OCI-LY3 (cell line): Measurements from ENCODE around the gene SLC7A11.

Source experiments
- H2AFZ ChIP-seq: fragments of 200-600, 300-600 bp; shearing (Covaris generic); 2 replicates; pipeline ENCODE4 v1.6.0; 2014; ENCODE audit warnings: antibody characterized with exemption, low read depth, low read length
- H3K27ac ChIP-seq: fragments of 200-600, 300-600 bp; sonication (generic); 2 replicates; pipeline ENCODE4 v1.5.1; 2014; ENCODE audit warnings: mild to moderate bottlenecking, low read length, moderate library complexity, mixed read lengths
- H3K27me3 ChIP-seq: fragments of 200-600, 300-600 bp; sonication (generic); 2 replicates; pipeline ENCODE4 v1.6.1; 2014; ENCODE audit warnings: low read depth, low read length, mixed read lengths
- H3K36me3 ChIP-seq: fragments of 200-600, 300-600 bp; sonication (generic); replicated peaks from 2 replicates; pipeline ENCODE3; 2014; ENCODE audit warnings: low read depth, low read length, mixed read lengths
- H3K4me1 ChIP-seq: fragments of 300-600, 200-600 bp; sonication (generic); 2 replicates; pipeline ENCODE4 v1.6.1; 2014; ENCODE audit warnings: low read length, mixed read lengths
- H3K4me2 ChIP-seq: fragments of 200-600, 300-600 bp; sonication (generic); 2 replicates; pipeline ENCODE4 v1.6.1; 2014; ENCODE audit warnings: low read length, mixed read lengths
- H3K4me3 ChIP-seq: fragments of 300-600, 200-600 bp; sonication (generic); 2 replicates; pipeline ENCODE4 v1.5.1; 2014; ENCODE audit warnings: antibody characterized with exemption, mild to moderate bottlenecking, low read length, moderate library complexity
- H3K79me2 ChIP-seq: fragments of 300-600, 200-600 bp; shearing (Covaris generic); 2 replicates; pipeline ENCODE4 v1.6.1; 2014; ENCODE audit warnings: mild to moderate bottlenecking, low read length, mixed read lengths
- H3K9ac ChIP-seq: fragments of 300-600, 200-600 bp; shearing (Covaris generic); 2 replicates; pipeline ENCODE4 v1.6.0; 2014; ENCODE audit warnings: mild to moderate bottlenecking, low read length, moderate library complexity
- H3K9me3 ChIP-seq: fragments of 200-600, 300-600 bp; shearing (Covaris generic); 2 replicates; pipeline ENCODE4 v1.6.1; 2014; ENCODE audit warnings: low read length, mixed read lengths; ENCODE audit not compliant: insufficient read depth
- H4K20me1 ChIP-seq: fragments of 200-600, 300-600 bp; sonication (generic); 2 replicates; pipeline ENCODE4 v1.6.1; 2016; ENCODE audit warnings: low read length, mixed read lengths; ENCODE audit not compliant: insufficient read depth
- CTCF ChIP-seq: fragments of 200-600, 300-600 bp; sonication (generic); IDR thresholded peaks from 2 replicates; pipeline ENCODE4 v1.5.1; 2014; ENCODE audit warnings: antibody characterized with exemption, low read length, low read depth
- EZH2phosphoT487 ChIP-seq: fragments of 200-600 bp; shearing (Covaris generic); IDR thresholded peaks from 2 replicates; pipeline ENCODE4 v1.6.1; 2018; ENCODE audit warnings: antibody characterized with exemption, mixed run types, low read depth

SLC7A11 gene

GRCh38 chr4:138190452-138190858, 51.7 kb downstream of the SLC7A11 start:
- peak overlapping the region; percentile 80 for H3K27ac ChIP-seq
- H3K4me2 ChIP-seq = peak overlapping the region; percentile 79
- TF ChIP-seq CTCF (no peak), EZH2phosphoT487 (no peak)
- peaks cover 30% of the 10 kb centered on the region for H3K4me1 ChIP-seq
- no peaks in the 10 kb centered on the region for H3K79me2 ChIP-seq
- H3K4me3 ChIP-seq = peak overlapping the region; percentile 56
- H3K9me3 ChIP-seq = no peaks in the 10 kb centered on the region
- H2AFZ ChIP-seq = peak overlapping the region; percentile 34; the same call in 1 of the 2 replicates
- no peaks in the 10 kb centered on the region for H4K20me1 ChIP-seq
- H3K36me3 ChIP-seq = no peaks in the 10 kb centered on the region
- H3K9ac ChIP-seq = peak overlapping the region; percentile 50
- H3K27me3 ChIP-seq = no peaks in the 10 kb centered on the region

- H3K4me2 ChIP-seq = peak overlapping the region; percentile 21; the same call in 1 of the 2 replicates
- no peak for TF ChIP-seq CTCF
- no peak for TF ChIP-seq EZH2phosphoT487
- H3K36me3 ChIP-seq = no peaks in the 10 kb centered on the region
- no peak overlapping the region for H3K4me3 ChIP-seq
- H3K79me2 ChIP-seq = no peaks in the 10 kb centered on the region
- no peak overlapping the region for H2AFZ ChIP-seq
- H4K20me1 ChIP-seq = no peaks in the 10 kb centered on the region
- H3K4me1 ChIP-seq = peaks cover 30% of the 10 kb centered on the region
- H3K27me3 ChIP-seq = no peaks in the 10 kb centered on the region
- H3K9ac ChIP-seq = no peak overlapping the region
- no peak overlapping the region for H3K27ac ChIP-seq
- no peaks in the 10 kb centered on the region for H3K9me3 ChIP-seq
These were observed 52.9 kb downstream of the SLC7A11 start for GRCh38 chr4:138189206-138189605.

- Histone ChIP-seq H3K4me3 (no peak overlapping the region), H3K79me2 (no peaks in the 10 kb centered on the region), H3K4me1 (peaks cover 30% of the 10 kb centered on the region), H3K36me3 (no peaks in the 10 kb centered on the region), H3K4me2 (no peak overlapping the region), H3K27me3 (no peaks in the 10 kb centered on the region), H2AFZ (no peak overlapping the region), H3K27ac (no peak overlapping the region), H4K20me1 (no peaks in the 10 kb centered on the region), H3K9me3 (no peaks in the 10 kb centered on the region), H3K9ac (no peak overlapping the region)
- TF ChIP-seq CTCF = no peak
- no peak for TF ChIP-seq EZH2phosphoT487
These were observed 53.6 kb downstream of the SLC7A11 start for GRCh38 chr4:138188406-138189084.

GRCh38 chr4:138185859-138186645, 56.1 kb downstream of the SLC7A11 start:
- H3K4me2 ChIP-seq = no peak overlapping the region
- no peaks in the 10 kb centered on the region for H3K9me3 ChIP-seq
- H3K79me2 ChIP-seq = no peaks in the 10 kb centered on the region
- no peak for TF ChIP-seq EZH2phosphoT487
- TF ChIP-seq CTCF = no peak
- H3K4me1 ChIP-seq = peaks cover 26% of the 10 kb centered on the region
- no peaks in the 10 kb centered on the region for H4K20me1 ChIP-seq
- H3K36me3 ChIP-seq = no peaks in the 10 kb centered on the region
- no peaks in the 10 kb centered on the region for H3K27me3 ChIP-seq
- no peak overlapping the region for H3K9ac ChIP-seq
- H2AFZ ChIP-seq = no peak overlapping the region
- H3K27ac ChIP-seq = no peak overlapping the region
- no peak overlapping the region for H3K4me3 ChIP-seq
